Cerebellar nuclear complex (tissue), 1 donor: ENCODE data around the gene C10orf95.
"Not testable (repeated sequence)": the region's sequence is repeated elsewhere in the genome, so short reads cannot be mapped to it uniquely, and the experiment has no call there.

Source experiments
- DNase-seq, 2 experiments: peaks; one replicate each; lab custom pipeline; 2025; lab: John Stamatoyannopoulos, UW

The C10orf95 gene

DNA sequence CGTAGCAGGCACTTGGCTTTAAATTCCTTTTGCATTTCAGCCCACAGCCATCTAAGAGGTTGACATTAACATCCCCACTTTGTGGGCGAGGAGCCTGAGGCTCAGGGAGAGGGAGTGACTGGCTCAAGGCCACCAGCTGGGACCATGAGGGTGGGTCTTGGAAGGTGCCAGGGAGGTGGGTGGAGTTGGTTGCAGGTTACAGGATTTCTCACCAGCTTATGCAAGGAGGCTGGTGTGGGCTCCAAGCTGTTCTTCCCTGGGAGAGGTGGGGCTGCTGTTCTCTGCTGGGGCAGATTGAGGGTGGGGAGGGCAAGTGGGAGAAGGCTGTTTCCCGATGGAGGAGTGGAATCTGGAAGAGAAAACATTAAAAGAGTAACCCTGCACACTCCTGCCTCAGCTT, 14.1 kb upstream of the C10orf95 start:
- no peak for DNase-seq

DNA sequence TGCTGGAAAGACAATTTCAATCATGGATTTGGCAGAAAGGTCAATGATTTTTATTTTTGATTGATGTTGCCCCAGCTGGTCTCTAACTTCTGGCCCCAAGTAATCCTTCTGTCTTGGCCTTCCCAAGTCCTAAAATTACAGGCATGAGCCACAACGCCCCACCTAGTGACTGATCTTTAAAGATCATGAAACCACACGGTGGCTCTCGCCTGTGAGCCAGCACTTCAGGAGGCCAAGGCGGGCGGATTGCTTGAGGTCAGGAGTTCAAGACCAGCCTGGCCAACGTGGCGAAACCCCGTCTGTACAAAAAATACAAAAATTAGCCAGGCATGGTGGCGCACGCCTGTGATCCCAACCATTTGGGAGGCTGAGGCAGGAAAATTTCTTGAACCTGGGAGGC, 12.6 kb upstream of the C10orf95 start:
- DNase-seq: no peak

DNA sequence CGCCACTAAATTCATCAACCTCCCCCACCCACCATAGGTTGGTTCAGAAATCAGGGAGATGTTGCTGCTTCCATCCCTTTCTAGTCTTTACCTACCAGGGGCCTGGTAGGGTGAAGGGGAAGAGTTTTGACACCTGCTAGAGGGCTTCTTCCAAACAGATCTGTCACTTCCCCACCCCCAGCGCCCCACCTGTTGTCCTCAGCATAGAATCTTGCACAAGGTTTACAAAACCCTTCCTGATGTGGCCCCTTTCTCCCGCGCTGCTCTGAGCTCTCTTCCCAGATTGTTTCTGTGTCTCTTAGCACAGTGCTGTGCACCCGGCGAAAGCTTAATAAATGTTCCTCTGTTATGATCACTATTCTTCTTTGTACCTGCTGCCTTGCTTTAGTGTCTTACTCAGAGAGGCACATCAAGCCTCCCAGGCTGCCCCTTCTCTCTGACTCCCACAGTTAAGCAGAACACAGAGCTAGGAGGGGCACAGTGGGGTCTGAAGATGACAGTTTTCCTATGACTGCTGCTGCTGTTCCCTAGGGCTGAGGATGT, 11.2 kb upstream of the C10orf95 start:
- no peak for DNase-seq

DNA sequence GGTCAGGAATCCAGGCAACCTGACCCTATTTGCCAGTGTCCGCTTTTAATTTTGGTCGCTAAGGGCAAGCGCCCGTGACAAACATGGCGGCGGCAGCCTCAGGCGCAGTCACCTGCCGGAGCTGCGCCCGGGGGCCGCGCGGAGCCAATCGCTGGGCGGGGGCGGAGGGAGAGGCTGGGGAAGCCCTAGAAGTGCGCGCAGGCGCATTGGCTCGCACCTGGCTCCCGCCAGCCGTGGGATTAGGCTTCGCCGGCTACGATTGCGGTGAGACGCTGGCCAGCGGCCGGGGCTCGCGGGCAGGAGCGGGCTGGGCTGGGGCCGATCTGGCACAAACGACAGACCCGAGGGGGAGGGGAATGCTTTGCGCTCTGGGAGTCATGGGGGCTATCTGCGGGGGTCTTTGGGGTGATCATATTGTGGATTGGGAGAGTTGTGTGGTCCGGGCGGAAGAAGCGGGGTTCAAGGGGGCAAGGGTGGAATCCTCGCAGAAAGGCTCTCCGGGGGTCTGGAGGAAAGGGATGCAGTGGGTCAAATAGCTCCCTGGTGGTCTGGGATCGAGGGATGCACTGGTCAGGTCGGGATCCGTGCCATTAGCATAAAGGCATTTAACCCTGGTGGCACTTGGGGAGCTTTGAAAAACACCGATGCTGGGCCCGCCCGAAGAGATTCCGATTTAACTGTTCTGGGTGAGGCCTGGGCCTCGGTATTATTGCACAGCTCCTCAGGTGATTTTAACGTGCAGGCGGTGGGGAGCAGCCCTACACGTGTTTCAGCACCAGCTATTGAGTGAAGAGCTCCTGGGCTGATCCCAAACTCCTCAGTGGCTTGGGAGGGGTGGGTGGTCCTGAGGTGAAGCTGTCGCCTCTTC, 10.1 kb upstream of the C10orf95 start:
- DNase-seq: peak; percentile 43 to 85

DNA sequence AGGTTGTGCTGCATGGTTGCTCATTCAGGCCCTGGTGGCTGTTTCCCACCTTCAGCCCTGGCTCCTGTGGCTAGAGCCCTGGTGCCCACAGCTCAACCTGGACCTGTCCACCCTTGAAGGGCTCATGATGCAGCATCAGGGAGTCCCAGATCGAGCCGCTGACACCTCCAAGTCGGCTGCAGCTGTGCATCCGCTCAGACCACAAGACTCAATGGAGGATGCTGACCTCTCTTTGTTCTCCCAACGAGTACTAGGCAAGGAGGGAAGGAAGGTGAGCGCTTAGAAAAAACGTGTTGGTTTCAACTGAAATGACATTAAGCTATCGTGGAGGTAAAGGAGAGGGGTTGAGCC, 9.5 kb upstream of the C10orf95 start:
- no peak for DNase-seq

DNA sequence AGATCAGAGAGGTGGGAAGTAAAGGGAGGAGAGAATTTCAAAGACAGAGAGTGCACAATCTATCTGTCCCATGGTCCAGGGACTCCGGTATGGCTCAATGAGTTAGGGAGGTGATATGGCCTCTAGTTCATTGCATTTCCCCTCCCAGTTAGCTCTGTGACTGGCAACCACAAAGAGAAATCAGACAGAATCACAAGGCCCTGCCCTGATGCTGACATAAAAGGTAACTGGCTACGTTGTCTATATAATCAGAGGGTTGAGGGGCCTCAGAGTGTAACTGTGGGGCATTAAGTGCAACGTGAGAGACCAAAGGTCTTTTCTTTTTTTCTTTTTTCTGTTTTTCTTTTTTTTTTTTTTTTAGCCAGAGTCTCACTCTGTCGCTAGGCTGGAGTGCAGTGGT, 7.3 kb upstream of the C10orf95 start:
- DNase-seq: no peak

DNA sequence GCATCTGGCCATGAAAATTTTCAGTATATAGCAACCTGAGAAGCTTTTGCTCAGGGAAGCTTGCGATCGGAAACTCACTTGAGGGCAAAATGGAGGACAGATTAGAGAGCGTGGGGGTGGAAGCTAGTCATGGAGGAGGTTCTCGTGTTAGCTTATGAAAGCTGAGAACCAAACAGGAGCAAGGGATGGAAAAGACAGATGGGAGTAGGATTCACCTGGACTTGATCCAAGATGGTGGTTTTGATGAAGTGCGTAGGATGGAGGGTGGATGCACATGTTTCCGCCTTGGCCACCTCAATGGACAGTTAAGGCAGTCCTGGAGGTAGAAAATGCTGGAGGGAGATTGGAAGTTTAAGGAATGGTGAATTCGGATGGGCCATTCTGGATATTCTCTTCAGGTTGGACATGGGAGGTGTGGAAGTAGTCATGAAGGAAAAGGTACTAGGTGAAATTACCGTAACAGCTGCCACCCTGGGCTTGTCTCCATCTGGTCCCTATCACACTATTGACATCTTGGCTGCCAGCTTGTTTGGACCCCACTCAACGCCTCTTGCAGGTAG, 6.3 kb upstream of the C10orf95 start:
- DNase-seq: peak in 1 of 2 experiments; percentile 16

DNA sequence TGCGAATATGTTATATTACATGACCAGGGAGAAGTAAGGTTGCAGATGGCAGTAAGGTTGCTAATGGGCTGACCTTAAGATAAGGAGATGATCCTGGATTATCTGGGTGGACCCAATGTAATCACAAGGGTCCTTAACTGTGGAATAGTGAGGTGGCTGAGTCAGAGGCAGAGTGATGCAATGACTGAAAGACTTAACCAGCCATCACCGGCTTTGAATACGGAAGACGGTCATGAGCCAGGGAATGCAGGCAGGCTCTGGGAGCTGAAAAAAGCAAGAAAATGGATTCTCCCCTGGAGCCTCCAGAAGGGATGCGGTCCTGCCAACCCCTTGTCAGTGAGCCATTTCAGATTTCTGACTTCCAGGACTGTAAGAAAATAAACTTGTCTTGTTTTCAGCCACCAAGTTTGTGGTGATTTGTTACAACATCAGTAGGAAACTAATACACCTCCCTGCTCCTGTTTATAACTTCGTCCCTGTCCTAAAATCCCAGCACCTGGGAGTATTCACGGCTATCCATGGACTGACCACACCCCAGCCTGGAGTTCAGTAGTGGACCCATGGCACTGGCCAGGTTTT, 4.6 kb upstream of the C10orf95 start:
- no peak for DNase-seq

DNA sequence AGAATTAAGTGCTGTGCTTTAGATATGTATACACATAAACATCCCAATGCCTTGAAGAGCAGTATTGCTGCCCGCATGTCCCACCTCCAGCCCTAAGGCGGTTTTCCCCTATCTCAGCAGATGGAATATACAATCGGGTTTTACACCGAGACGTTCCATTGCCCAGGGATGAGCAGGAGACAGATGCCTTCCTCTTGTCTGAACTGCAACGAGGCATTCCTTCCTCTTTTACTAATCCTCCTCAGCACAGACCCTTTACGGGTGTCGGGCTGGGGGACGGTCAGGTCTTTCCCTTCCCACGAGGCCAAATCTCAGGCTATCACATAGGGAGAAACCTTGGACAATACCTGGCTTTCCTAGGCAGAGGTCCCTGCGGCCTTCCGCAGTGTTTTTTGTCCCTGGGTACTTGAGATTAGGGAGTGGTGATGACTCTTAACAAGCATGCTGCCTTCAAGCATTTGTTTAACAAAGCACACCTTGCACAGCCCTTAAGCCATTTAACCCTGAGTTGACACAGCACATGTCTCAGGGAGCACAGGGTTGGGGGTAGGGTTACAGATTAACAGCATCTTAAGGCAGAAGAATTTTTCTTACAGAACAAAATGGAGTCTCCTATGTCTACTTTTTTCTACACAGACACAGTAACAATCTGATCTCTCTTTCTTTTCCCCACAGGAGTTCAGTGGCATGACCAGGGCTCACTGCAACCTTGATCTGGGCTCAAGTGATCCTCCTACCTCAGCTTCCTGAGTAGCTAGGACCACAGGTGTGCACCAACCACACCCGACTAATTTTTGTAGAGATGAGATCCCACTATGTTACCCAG, 3.5 kb upstream of the C10orf95 start:
- DNase-seq: not testable (repeated sequence)

DNA sequence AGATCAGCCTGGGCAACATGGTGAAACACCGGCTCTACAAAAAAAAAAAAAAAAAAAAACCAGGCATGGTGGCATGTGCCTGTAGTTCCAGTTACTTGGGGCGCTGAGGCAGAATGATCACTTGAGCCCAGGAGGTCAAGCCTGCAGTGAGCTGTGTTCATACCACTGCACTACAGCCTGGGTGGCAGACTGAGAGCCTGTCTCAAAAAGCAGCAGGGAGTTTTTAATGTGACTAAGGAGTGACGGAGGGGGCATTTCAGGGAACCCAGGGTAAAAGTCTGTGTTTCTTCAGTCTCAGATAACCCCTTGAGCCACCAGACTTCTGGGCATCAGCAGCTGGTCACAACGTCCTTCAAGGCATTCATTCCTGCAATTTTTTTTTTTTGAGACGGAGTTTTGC, 2.2 kb upstream of the C10orf95 start:
- DNase-seq: no peak

DNA sequence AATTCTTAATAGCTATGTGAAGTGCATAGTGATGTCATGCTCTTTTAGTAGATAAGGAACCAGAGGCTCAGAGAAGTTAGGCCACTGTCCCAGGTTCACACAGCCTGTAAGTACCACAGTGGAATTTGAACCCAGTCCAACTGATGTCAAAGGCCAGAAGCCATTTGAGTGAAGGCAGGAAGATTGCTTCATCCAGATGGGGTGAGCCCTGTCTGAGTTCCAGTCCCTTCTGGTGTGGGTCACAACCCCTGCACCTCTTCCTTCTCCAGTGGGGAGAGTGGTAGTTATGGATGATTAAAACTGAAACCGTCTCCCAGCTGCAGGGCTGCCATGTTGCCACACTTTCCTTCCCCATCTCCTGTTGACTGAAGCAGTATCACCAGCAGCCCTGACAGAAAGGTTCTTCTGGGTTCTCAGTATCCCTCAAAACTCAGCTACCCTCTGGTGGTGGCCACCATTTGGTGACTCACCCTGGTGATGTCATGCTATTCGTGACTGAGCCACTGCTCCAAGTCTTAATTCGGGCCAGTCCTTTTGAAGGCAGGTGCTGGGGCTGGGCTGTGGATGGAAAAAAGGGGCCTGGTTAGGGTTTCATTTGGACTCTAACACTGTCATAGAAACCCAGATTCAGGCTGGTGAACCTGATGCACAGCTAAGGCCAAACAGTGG, 1.5 kb upstream of the C10orf95 start:
- DNase-seq: no peak

DNA sequence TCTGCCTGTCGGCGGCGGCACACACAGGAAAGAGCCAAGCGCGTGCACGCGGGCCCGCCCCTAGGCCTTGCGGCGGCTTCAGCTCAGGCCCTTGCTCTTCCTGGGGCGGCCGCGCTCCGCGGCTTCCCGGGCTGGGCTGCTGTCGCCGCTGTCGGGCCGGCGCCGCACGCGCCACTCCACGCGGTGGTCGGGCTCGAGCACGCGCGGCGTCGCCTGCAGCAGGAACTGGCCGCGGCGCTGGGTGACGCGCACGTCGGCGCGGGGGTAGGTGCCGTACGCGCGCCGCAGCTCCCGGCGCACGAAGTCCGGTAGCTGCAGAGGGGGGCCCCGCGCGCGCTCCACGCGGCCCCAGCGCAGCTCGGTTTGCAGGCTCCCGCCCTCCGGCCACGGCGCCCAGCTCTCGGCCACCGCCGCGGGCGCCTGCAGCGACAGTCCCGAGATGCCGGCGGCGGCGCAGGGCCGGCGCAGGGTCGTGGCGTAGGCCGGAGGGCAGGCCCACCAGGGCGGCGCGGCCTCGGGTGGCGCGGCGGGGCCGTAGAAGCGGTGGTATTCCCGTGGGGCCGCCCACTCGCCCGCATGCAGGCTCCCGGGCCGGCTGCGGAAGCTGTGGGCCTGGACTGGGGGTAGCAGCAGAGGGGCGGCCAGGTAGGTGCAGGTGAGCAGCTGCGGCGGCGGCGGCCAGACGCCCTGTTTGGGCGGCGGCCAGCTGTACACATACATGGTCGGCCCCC, 804 bp downstream of the C10orf95 start:
- peak in 1 of 2 experiments; percentile 33 for DNase-seq

DNA sequence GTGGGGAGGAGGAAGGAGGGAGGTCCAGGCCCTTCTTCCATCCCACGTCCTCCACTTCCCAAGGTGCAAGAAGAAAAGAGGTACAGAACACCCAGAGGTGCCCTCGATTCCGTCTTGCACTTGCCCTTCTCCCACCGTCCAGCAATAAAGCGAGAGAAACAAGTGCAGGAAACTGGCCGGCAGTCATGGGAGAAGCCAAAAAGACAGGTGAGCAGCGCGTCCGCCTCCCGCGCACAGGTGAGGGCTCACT, 1.3 kb downstream of the C10orf95 start:
- no peak for DNase-seq

DNA sequence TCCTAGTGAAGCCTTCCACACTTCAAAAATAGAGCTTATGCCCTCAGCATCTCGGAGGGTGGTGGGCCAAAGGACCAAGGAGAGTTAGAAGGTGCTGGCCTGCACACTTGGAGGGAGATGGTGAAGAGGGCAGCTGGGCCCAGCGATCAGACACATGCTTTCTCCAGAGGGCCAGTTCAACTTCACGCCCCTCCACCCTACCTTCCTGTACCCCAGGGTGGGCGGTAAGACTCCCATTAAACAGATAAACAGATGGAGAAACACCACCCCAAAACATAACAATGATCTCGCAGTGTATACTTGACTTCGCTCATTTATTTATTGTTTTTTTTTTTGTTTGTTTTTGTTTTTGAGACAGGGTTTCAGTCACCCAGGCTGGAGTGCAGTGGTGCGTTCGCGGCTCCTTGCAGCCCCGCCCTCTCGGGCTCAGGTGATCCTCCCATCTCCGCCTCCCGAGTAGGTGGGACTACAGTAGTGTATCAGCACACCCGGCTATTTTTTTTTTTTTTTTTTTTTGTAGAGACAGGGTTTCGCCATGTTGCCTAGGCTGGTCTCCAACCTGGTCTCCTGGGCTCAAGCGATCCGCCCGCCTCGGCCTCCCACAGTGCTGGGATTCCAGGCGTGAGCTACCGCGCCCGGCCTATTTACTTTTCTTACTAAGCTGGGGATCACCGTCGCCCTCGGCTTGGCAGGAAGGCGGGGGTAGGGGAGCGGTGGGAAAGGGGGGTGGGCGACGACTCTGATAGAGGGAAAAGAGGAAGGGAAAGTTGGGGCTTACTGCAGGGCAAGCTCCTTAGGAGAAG, 1.8 kb downstream of the C10orf95 start:
- peak; percentile 50 to 83 for DNase-seq

DNA sequence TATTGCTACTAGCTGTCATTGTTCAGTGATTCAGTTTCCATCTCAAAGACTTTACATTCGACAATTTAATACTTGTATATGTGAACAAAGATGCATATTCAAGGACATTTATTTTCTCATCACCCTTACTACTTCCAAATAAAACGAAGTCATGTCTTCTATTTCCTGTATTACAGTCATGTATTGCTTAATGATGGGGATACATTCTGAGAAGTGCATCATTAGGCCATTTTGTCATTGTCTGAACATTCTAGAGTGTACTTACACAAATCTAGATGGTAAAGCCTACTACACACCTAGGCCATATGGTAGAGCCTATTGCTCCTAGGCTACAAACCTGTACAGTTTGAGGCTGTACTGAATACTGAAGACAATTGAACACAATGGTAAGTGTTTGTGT, 6.5 kb downstream of the C10orf95 start:
- no peak for DNase-seq

DNA sequence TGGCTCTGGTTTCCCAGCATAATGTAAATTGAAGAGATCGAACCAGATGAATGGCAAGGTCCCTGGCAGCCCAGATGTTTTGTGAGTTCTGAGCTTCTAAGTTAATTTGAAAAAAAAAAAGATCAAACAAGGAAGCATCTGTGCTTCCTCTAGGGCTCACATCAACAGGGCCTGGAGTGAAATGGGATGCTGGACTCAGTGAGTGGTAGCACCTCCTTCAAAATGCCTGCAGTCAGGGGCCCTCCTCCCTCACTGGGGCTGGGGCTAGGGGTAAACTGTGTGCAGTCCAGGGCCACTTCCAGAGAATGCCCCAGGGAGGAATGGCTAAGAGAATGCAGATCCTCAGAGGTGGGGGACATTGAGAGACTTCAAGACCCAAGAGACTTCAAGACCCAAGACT, 13.0 kb downstream of the C10orf95 start:
- no peak for DNase-seq

DNA sequence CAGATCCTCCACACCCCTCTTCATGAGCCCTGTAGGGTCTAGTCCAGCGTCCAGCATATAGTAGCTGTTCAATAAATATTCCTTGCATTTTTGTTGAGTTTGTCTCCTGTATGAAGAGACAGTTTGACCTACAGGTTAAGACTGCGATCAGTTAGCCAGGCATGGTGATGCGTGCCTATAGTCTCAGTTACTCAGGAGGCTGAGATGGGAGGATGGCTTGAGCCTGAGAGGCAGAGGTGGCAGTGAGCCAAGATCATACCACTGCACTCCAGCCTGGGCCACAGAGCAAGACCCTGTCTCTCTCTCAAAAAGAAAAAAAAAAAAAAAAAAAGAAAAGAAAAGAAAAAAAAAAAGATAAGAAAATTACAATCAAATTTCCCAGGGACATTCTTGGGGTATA, 13.8 kb downstream of the C10orf95 start:
- no peak for DNase-seq

DNA sequence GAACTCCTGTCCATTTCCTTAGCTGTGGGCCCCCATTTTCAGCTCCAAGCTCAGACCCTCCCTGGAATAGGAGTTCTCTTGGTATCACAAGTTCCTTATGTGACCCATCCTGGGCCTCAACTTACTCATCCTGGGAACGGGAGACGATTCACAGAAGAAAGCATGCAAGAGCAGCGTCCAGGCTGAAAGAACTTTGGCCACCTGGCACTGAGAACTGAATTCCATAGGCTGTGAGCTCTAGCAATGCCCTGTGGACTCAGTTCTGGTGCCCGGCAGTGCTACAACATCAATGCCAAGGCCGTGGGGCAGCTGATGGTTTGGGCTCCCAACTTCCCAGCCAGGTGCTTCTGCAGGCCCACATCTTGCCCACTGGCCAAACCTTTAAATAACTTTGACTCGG, 15.0 kb downstream of the C10orf95 start:
- DNase-seq: no peak

DNA sequence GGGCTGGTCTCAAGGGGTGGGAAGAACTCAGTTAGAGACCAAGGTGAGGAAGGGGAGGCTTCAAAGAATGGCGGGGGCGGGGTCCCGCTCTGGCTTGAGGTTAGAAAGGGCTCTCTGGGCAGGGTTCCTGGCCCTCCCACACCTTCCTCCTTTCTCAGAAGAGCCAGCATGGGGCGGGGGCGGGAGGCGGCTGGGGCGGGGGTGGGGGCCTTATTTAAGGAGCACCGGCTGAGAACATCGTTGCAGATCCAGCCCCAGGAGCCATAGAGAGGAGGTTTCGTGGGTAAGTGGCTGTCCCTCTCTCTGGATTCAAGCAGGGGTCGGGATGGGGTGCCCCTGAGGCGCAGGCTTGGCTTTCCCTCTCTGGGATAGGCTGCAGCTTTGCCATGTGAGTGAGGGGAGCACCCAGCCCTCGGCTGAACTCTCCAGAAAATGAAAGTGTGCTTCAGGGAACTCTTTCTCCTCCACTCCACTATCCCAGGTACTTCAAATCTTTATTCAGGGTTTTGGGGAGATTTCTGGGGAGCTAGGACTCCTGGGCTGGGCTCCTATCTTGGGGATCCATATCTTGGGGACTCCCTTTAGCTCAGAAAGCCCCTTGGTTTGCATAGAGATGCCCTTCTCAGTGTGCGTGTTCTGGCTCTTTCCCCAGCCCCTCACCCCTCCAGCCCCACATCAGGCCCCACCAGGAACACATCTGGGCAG, 15.7 kb downstream of the C10orf95 start:
- DNase-seq: no peak

DNA sequence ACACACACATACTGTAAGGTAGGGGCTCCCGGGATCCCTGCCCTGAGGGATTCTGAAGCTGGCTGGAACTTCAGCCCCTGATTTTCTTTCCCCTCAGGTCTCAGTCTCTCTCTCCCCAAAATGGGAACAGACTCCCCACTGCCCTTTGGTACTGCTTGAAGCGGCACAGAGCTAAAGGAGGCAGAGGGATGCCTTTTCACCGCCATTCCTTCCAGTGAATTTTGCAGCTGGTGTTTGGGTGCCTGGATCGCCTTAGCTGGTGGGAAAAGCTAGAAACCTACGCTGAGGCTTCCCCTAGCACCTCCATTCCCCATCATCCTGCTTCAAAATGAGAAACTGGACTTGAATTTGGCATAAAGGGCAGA, 16.2 kb downstream of the C10orf95 start:
- DNase-seq: no peak
